Astrocyte of the cerebellum (primary cell): ENCODE results near the gene MAN1A1.

Experiments used
- DNase-seq: peaks from one replicate; pipeline ENCODE4 v3.0.0-alpha.2; 2011; ENCODE audit warnings: low read depth
- H3K4me3 ChIP-seq: 2 replicates; pipeline ENCODE4 v1.5.1; 2011; ENCODE audit warnings: mild to moderate bottlenecking, low read depth, low read length, moderate library complexity
- in situ Hi-C: cut with HindIII; loops from 2 replicates; pipeline ENCODE4 v1.10.0; 2017; ENCODE audit warnings: low sequenced_read_pairs
- TF ChIP-seq, protein P1 (sequence below): IDR thresholded peaks from 2 replicates; pipeline ENCODE4 v1.5.1; 2012; ENCODE audit warnings: low read length, low read depth, moderate library complexity, mild to moderate bottlenecking; ENCODE audit errors: missing control alignments

The MAN1A1 gene

DNA sequence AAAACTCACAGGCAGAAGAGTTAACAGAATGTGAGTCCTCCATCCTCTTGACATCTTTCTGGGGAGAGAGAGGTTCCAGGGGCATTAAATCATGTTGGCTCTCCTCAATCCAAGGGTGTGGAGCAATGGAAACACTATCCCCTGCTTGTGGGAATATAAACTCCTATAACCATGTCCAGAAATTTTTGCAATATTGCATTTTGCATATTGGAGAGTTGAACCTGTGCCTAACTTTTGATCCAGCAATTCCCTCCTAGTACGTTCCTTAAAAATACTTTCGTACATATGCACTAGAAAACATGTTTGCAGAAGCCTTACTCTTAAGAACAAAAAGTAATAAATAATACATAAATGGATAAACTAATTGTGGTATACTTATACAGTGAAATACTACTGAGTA is 214.8 kb downstream of the MAN1A1 start:
- no peak for DNase-seq
- in situ Hi-C loops, result no loop called here
- TF ChIP-seq, protein P1, sequence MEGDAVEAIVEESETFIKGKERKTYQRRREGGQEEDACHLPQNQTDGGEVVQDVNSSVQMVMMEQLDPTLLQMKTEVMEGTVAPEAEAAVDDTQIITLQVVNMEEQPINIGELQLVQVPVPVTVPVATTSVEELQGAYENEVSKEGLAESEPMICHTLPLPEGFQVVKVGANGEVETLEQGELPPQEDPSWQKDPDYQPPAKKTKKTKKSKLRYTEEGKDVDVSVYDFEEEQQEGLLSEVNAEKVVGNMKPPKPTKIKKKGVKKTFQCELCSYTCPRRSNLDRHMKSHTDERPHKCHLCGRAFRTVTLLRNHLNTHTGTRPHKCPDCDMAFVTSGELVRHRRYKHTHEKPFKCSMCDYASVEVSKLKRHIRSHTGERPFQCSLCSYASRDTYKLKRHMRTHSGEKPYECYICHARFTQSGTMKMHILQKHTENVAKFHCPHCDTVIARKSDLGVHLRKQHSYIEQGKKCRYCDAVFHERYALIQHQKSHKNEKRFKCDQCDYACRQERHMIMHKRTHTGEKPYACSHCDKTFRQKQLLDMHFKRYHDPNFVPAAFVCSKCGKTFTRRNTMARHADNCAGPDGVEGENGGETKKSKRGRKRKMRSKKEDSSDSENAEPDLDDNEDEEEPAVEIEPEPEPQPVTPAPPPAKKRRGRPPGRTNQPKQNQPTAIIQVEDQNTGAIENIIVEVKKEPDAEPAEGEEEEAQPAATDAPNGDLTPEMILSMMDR, result no peak
- H3K4me3 ChIP-seq, result no peak overlapping the region

DNA sequence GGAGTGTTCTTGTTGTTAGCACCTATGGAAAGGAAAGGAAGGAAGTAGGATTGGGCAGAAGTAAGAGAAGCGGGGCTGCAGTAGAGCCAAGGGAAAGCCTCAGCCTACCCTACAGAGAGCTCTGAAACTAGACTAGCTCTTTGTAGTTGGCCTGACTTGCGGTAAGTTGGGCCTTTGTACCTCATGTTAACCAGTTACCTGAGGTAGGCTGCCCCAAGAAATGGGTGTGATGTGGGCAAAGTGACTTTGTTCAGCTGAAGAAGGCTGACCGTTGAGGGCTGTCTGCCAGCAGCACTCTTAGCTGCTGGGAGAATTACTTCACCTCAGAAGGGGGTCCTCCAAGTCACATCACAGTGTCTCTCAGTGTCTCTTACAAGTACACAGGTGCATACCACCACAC is 216.2 kb downstream of the MAN1A1 start:
- TF ChIP-seq, protein P1, result no peak
- no peak overlapping the region for H3K4me3 ChIP-seq
- in situ Hi-C loops, result no loop called here
- no peak for DNase-seq

DNA sequence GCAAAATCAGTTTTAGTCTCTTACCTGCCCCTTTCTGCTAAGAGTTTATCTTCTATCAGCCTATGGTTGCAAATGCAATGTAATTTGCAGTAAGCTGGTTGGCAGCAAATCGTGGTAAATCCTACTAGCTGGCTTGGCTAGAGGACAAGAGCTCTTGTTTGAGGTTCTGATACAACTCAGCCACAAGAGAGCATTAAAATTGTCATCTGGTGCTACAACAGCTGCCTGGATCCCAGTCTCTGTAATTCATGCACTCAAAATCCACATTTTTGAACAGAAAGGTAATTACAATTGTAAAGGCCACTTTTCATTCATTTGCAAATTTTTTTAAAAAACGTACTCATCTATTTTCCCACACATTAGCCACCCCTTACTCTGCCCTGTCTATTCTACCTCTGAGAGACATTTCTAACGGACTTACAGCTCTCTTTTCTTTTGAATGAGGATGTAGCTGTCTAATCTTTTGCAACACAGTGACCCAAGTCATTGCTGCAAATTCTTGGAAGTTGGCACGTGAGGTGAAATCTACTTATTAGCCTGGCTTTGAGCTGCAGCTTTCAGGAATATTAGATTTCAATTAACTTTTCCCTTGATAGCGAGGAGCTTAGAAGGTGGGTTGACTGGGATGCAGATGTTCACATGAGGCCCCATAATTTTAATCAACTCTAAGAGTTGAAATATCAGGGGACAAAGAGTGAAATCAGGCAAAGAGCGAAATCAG is 217.1 kb downstream of the MAN1A1 start:
- in situ Hi-C loops, result no loop called here

DNA sequence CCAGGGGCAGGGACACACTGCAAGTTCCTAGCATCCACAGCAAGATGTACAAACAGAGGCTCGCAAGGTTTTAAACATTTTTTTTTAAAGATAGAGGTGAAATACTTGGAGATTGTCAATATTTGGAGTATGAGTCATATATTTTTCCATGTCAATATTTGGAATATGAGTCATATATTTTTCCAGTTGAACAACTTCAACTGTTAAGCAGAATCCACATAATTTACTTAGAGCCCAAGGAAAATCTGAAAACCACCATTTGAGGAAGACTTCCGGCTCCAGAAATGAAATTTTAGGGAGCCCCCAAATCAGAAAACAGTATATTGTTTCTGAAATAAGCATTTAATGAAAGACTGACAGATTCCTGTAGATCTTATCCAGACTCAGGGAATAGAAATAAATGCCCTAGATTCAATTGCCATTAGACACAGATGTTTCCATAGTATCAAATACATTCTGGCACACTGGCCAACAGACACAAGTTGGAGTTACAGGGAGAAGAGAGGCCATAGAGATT is 219.5 kb downstream of the MAN1A1 start:
- no peak overlapping the region for H3K4me3 ChIP-seq
- DNase-seq, result peak; percentile 59
- TF ChIP-seq, protein P1, result no peak
- in situ Hi-C loops, result no loop called here

More for the DNA sequence above, 217.1 kb downstream of the MAN1A1 start:
- H3K4me3 ChIP-seq, result no peak overlapping the region
- TF ChIP-seq, protein P1, result no peak
- no peak for DNase-seq

DNA sequence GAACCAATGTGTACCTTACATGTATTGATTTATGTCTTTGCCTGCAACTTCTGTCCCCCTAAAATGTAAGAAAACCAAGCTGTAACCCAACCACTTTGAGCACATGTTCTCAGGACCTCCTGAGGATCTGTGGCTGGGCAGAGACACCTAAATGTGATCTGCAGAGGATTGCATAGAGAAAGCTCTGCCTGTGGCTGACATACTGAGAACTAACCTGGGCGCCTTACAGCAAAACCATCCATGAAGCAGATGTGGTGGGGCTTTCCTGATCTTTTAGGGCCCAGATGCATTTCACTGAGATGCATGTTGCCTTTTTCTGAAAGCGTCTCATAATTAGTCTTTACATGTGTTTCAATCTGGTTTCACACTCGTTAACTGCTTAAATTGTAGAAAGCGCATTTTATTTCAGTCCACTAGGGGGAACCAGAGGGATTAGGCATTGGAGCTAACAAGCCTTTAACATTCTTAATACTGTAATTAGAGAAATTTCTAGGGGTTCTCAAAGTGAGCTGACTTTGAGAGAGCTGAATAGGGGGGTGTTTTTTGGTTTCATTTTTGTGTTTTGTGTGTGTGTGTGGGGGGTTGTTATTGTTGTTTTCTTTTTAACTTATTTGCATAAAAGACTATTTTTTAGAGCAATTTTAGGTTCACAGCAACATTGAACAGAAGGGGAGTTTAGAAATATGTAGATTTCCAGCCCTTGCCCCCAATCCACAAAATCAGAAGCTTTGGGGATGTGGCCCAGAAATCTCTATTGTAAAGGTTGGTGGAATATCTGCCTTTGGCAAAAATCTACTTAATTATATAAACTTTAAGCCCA is 220.2 kb downstream of the MAN1A1 start:
- no peak overlapping the region for H3K4me3 ChIP-seq
- TF ChIP-seq, protein P1, result peak; percentile 78
- in situ Hi-C loops, result no loop called here
- peak; percentile 72 for DNase-seq

DNA sequence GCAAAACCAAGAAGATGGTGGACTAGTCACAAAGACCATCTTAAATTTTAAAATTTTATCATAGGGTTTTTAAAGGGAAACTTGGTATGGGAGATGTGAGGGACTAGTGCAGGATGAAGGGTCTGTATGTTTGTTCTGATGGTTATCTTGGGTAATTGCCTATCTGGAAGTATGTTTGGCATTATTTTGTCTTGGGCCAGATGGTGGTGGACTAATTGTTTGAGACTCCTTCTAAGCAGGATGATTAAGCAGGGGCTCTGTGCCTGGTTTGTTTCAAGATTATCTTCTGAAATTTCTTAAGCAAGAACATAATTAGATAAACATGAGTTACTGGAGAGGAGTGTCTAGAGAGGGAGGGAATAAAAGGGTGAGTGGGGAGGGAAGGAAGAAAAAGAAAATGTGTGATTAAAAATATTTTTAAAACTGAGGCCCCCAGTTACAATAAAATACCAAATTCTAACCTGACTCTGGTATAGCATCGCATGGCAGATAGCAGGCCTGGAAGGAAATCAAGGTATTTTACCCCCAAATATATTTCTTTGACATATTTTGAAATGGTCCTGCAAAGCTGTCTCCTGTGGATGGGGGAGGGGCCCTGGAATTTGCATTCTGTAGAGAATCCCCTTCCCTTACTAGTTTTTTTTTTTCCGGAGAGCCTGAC is 221.2 kb downstream of the MAN1A1 start:
- H3K4me3 ChIP-seq, result no peak overlapping the region
- DNase-seq, result no peak
- TF ChIP-seq, protein P1, result no peak
- in situ Hi-C loops, result no loop called here
